WERI-Rb-1 (cell line): ENCODE measurements around the gene KLK10.

Experiments used
- DNase-seq: peaks from one replicate; pipeline ENCODE4 v3.0.0-alpha.2; 2020
- H3K27ac ChIP-seq: fragments of 250-450 bp; sonication (Bioruptor Pico); 2 replicates; pipeline ENCODE4 v1.5.1; 2020; ENCODE audit warnings: mild to moderate bottlenecking, moderate library complexity
- H3K27me3 ChIP-seq: fragments of 250-450 bp; sonication (Bioruptor Pico); 2 replicates; pipeline ENCODE4 v1.5.1; 2021; ENCODE audit warnings: mild to moderate bottlenecking, low read depth, moderate library complexity; ENCODE audit not compliant: insufficient read depth, severe bottlenecking
- H3K36me3 ChIP-seq: fragments of 250-450 bp; sonication (Bioruptor Pico); 2 replicates; pipeline ENCODE4 v1.5.1; 2020; ENCODE audit warnings: mild to moderate bottlenecking, moderate library complexity
- H3K4me3 ChIP-seq: 2 replicates; pipeline ENCODE4 v1.5.1; 2011; ENCODE audit warnings: low read depth, mild to moderate bottlenecking, control low read depth, low read length
- H3K9me3 ChIP-seq: fragments of 250-450 bp; sonication (Bioruptor Pico); 2 replicates; pipeline ENCODE4 v1.5.1; 2021; ENCODE audit warnings: mild to moderate bottlenecking, moderate library complexity; ENCODE audit not compliant: severe bottlenecking
- CTCF ChIP-seq: IDR thresholded peaks from 2 replicates; pipeline ENCODE4 v1.5.1; 2011; ENCODE audit warnings: low read depth, mild to moderate bottlenecking, control low read depth, inconsistent platforms, low read length

Gene KLK10

GRCh38 chr19:51005248-51005647 lies 14.3 kb downstream of the KLK10 start:
- Histone ChIP-seq H3K36me3 (no peaks in the 10 kb centered on the region), H3K27ac (no peak overlapping the region), H3K9me3 (no peaks in the 10 kb centered on the region), H3K27me3 (peaks cover 93% of the 10 kb centered on the region), H3K4me3 (no peak overlapping the region)
- no peak for DNase-seq
- no peak for TF ChIP-seq CTCF

GRCh38 chr19:51003316-51003715 lies 16.2 kb downstream of the KLK10 start:
- Histone ChIP-seq H3K9me3 (no peaks in the 10 kb centered on the region), H3K27ac (no peak overlapping the region), H3K36me3 (no peaks in the 10 kb centered on the region), H3K4me3 (no peak overlapping the region), H3K27me3 (peaks cover 90% of the 10 kb centered on the region)
- no peak for TF ChIP-seq CTCF
- no peak for DNase-seq

DNA sequence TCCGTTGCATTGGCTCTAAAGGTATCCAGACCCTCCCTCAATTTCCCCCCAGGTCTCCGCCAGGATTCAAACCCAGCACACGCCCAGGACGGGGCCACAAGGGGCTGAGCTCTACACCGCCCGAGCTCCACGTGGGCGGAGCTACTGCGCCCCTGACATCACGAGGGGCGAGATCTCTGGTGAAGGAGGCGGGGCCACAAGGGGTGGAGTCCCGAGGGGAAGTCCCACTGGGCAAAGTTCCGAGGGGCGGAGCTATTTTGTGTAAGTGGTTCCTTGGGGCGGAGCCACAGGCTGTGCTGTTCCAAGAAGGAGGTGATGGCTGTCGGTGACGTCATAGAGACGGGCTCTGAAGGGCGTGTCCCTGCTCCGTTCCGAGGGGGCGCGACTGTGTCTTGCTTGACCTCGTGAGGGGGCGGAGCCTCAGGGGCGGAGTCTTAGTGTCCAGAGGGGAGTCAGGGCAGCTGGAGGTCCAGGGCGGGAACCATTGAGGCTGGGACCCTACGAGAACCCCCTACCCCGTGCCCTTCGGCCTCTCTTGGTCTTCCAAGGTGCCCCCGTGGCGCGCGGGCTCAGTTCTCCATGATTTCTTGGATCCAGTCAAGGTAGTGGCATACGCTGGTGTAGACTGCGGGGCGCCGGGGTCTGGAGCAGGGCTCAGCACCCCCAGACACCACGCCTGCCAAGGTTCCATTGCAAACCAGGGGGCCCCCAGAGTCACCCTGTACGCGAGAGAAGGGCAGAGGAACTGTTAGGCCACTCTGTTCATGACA lies 16.8 kb downstream of the KLK10 start:
- Histone ChIP-seq H3K36me3 (no peaks in the 10 kb centered on the region), H3K9me3 (no peaks in the 10 kb centered on the region), H3K27ac (no peak overlapping the region), H3K4me3 (no peak overlapping the region), H3K27me3 (peaks cover 93% of the 10 kb centered on the region)
- DNase-seq = no peak
- TF ChIP-seq CTCF = no peak

DNA sequence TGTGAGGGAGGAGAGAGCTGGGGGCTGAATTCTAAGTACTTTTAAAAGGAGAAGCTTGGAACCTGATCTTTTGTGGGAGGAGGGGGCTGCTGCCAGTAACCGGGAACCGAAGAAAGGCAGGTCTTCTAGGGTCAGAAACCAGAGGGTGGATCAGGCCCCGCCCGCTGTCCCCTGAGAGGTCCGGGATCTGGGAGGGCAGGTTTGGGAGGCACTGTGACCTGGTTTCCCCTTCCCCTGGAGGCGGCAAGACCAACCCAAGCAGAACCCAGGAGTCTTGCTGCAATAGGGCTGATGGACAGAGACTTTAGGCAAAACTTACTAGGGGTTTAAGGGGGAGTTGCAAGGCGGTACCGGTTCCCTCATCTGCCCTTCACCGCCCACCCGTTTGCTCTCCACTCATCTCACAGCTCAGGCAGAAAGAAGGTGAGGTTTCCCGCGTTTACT lies 17.4 kb downstream of the KLK10 start:
- Histone ChIP-seq H3K27me3 (peaks cover 93% of the 10 kb centered on the region), H3K27ac (no peak overlapping the region), H3K4me3 (no peak overlapping the region), H3K36me3 (no peaks in the 10 kb centered on the region), H3K9me3 (no peaks in the 10 kb centered on the region)
- TF ChIP-seq CTCF = no peak
- DNase-seq = no peak

- TF ChIP-seq CTCF = no peak
- Histone ChIP-seq H3K9me3 (no peaks in the 10 kb centered on the region), H3K4me3 (no peak within 1 kb of the TSS), H3K36me3 (no peaks in the 10 kb centered on the region), H3K27me3 (peaks cover 92% of the 10 kb centered on the region), H3K27ac (no peak within 1 kb of the TSS)
- no peak for DNase-seq
These were observed 18.0 kb downstream of the KLK10 start, which contains the start of gene KLK8 for GRCh38 chr19:51001515-51001914. Gene KLK8 (minus strand): TSS chr19:51001604. CDS start chr19:51001167, 437 bp downstream.

DNA sequence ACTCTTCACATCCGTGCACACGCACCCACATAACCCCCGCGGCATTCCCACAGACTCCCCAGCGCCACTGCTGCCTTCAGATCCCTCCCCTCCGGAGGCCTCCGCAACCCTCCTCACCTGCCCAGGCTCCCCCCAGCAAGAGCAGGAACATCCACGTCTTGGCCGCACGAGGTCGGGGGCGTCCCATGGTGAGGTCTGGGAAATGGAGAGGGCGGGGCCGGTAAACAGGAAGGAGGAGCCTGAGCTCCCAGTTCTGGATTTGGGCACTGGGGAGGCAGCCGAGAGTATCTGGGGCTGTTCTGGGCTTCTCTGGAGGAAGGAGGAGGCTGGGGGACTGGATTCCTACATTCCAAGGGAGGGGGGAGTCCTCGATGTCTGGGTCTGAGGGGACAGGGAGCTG lies 18.5 kb downstream of the KLK10 start:
- no peak for DNase-seq
- H3K4me3 ChIP-seq = no peak overlapping the region
- TF ChIP-seq CTCF = no peak
- H3K9me3 ChIP-seq = no peaks in the 10 kb centered on the region
- H3K27ac ChIP-seq = no peak overlapping the region
- H3K27me3 ChIP-seq = peaks cover 91% of the 10 kb centered on the region
- H3K36me3 ChIP-seq = no peaks in the 10 kb centered on the region
